Mammary epithelial cell (primary cell): ENCODE measurements around the gene LMO4.

Source experiments
- EZH2 ChIP-seq: IDR thresholded peaks from 2 replicates; pipeline ENCODE4 v1.6.1; 2012; ENCODE audit warnings: low read length, inconsistent platforms, borderline replicate concordance
- TF ChIP-seq, protein P1 (sequence below), 2 donors: IDR thresholded peaks in 1 of 2; conservative IDR thresholded peaks in 1 of 2; 2 replicates each; pipeline ENCODE4 v1.5.1; 2011 to 2012; ENCODE audit warnings: inconsistent platforms in 2 of 2, low read length in 2 of 2, mild to moderate bottlenecking in 2 of 2, control low read depth in 1 of 2, low read depth in 1 of 2; ENCODE audit not compliant: insufficient read depth in 1 of 2; ENCODE audit errors: extremely low read depth in 1 of 2

DNA sequence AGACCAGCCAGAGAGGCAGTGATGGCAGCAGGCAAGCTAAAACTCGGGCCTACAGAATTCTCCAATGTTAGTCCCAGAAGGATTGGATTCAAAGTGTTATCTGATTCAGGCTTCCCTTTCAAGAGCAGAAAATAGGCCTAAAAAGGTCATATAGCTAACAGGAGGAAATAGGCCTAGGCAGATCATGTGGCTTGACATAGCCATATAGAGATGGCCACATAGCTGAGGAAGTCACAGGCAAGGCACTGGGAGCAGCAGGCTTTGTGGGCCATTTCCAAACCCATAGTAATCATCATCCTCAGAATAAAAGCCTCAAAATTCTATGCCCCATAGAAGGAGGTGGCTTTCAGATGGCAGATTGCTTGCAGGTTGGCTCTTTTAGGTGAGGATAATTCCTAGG lies 29.0 kb upstream of the LMO4 start:
- TF ChIP-seq, protein P1, sequence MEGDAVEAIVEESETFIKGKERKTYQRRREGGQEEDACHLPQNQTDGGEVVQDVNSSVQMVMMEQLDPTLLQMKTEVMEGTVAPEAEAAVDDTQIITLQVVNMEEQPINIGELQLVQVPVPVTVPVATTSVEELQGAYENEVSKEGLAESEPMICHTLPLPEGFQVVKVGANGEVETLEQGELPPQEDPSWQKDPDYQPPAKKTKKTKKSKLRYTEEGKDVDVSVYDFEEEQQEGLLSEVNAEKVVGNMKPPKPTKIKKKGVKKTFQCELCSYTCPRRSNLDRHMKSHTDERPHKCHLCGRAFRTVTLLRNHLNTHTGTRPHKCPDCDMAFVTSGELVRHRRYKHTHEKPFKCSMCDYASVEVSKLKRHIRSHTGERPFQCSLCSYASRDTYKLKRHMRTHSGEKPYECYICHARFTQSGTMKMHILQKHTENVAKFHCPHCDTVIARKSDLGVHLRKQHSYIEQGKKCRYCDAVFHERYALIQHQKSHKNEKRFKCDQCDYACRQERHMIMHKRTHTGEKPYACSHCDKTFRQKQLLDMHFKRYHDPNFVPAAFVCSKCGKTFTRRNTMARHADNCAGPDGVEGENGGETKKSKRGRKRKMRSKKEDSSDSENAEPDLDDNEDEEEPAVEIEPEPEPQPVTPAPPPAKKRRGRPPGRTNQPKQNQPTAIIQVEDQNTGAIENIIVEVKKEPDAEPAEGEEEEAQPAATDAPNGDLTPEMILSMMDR (conservative IDR thresholded peaks at IDR 0.05 in 1 of 2, IDR thresholded peaks at IDR 0.05 in 1 of 2; ENCODE audit: extremely low read depth in 1 of 2, insufficient read depth in 1 of 2, low read depth in 1 of 2, low read length in 2 of 2): no peak
- TF ChIP-seq EZH2: no peak
